ENCODE results near the gene GNG14.
"Not testable (repeated sequence)": the region's sequence is repeated elsewhere in the genome, so short reads cannot be mapped to it uniquely, and the experiment has no call there.

GNG14 gene

DNA sequence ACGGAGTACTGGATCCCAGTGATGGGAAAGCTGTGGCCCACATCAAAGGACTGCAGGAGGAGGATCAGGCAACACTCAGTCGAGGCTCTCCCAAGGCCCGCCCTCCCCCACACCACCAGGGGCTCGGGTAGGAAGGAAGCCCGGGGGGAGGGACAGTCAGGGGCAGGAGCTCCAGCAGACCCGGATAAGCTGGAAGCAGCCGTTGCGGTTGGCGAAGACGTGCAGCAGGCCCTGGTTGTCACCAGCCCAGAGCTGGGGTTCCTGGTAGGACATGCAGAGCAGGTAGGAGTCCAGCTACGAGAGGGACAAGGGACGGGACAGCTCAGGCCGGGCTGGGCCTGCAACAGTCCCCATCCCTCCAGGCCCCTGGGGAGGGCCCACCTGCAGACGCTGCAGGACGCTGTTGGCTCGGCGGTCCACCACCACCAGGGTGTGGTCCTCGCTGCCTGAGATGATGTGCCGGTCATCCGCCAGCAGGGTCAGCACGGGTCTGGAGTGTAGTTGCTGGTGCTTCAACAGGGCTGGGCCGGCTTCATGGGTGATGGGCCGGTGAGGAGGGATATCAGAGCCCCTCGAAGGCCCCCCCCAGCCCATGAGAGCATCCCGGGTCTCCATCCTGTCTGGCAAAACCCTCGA lies 1.9 kb downstream of the GNG14 start:
- DNase-seq (ENCODE audit: insufficient read length, low spot score): no peak
- no peak for TF ChIP-seq POLR2A (IDR thresholded peaks at IDR 0.05; ENCODE audit: low read depth, low read length)
- no peak for TF ChIP-seq POU2F2 (IDR thresholded peaks at IDR 0.05; ENCODE audit: low read depth, low read length)
- no peak for TF ChIP-seq SPI1 (IDR thresholded peaks at IDR 0.05; ENCODE audit: low read depth, low read length)
- no peak for TF ChIP-seq POLR2AphosphoS5 (IDR thresholded peaks at IDR 0.05; ENCODE audit: low read depth, low read length)
- TF ChIP-seq TAF1 (IDR thresholded peaks at IDR 0.05; ENCODE audit: low read depth, low read length): no peak
- TF ChIP-seq PAX5 (IDR thresholded peaks at IDR 0.05; ENCODE audit: insufficient read depth, low read length, severe bottlenecking): no peak
- FAIRE-seq: no peak

- DNase-seq (ENCODE audit: insufficient read length, low spot score) (no peak), FAIRE-seq (no peak)
- no peak for TF ChIP-seq PAX5 (IDR thresholded peaks at IDR 0.05; ENCODE audit: insufficient read depth, low read length, severe bottlenecking)
- TF ChIP-seq POU2F2 (IDR thresholded peaks at IDR 0.05; ENCODE audit: low read depth, low read length): no peak
- TF ChIP-seq POLR2A (IDR thresholded peaks at IDR 0.05; ENCODE audit: low read depth, low read length): no peak
These were observed 5.2 kb downstream of the GNG14 start for GRCh38 chr19:12692960-12693359.

DNA sequence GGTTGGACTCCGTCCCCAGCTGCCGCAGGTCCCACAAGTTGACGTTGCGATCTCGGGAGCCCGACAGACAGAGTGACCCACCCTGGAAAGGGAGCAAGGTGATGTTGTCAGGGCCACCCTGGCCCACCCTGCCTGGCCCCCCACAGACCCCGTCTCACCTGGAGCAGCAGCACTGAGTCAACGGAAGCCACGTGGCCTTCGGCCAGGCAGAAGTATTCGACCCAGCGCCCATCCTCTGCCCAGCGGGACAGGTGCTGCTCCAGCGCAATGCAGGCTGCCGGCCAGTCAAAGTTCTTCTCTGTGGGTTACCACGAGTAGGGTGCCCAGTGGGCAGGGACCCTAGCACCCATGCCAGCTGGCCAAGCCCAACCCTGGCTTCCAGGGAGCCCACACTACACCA lies 6.8 kb downstream of the GNG14 start:
- TF ChIP-seq TAF1 (IDR thresholded peaks at IDR 0.05; ENCODE audit: low read depth, low read length): no peak
- TF ChIP-seq POLR2A (IDR thresholded peaks at IDR 0.05; ENCODE audit: low read depth, low read length): no peak
- no peak for TF ChIP-seq POU2F2 (IDR thresholded peaks at IDR 0.05; ENCODE audit: low read depth, low read length)
- no peak for TF ChIP-seq SPI1 (IDR thresholded peaks at IDR 0.05; ENCODE audit: low read depth, low read length)
- TF ChIP-seq POLR2AphosphoS5 (IDR thresholded peaks at IDR 0.05; ENCODE audit: low read depth, low read length): no peak
- TF ChIP-seq PAX5 (IDR thresholded peaks at IDR 0.05; ENCODE audit: insufficient read depth, low read length, severe bottlenecking): no peak
- no peak for FAIRE-seq
- DNase-seq (ENCODE audit: insufficient read length, low spot score): no peak

DNA sequence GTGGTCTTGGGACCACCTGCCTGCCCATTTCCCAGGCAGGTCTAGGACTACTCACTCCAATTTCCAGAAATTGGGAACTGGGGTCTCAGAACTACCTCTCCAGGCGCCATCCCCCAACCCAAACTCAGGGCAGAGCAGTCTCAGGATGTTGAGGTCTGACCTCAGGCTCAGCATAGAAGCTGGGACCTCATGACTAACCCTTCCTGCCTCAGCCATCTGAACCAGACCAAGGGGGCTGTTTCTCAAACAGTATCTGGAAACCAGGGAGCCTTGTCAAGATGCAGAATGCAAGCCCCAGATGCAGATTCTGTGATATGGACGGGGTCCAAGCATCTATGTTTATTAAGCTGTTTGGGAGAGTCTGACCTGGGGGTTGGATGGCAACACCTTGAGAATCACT lies 7.3 kb downstream of the GNG14 start:
- no peak for DNase-seq (ENCODE audit: insufficient read length, low spot score)
- no peak for FAIRE-seq
- no peak for TF ChIP-seq PAX5 (IDR thresholded peaks at IDR 0.05; ENCODE audit: insufficient read depth, low read length, severe bottlenecking)
- no peak for TF ChIP-seq POU2F2 (IDR thresholded peaks at IDR 0.05; ENCODE audit: low read depth, low read length)
- TF ChIP-seq SPI1 (IDR thresholded peaks at IDR 0.05; ENCODE audit: low read depth, low read length): no peak
- no peak for TF ChIP-seq POLR2AphosphoS5 (IDR thresholded peaks at IDR 0.05; ENCODE audit: low read depth, low read length)
- no peak for TF ChIP-seq POLR2A (IDR thresholded peaks at IDR 0.05; ENCODE audit: low read depth, low read length)
- TF ChIP-seq TAF1 (IDR thresholded peaks at IDR 0.05; ENCODE audit: low read depth, low read length): no peak

GRCh38 chr19:12695514-12695913 lies 7.7 kb downstream of the GNG14 start:
- no peak for TF ChIP-seq SPI1 (IDR thresholded peaks at IDR 0.05; ENCODE audit: low read depth, low read length)
- no peak for TF ChIP-seq TAF1 (IDR thresholded peaks at IDR 0.05; ENCODE audit: low read depth, low read length)
- FAIRE-seq (no peak), DNase-seq (ENCODE audit: insufficient read length, low spot score) (no peak)

- FAIRE-seq (peak; percentile 64), DNase-seq (ENCODE audit: insufficient read length, low spot score) (no peak)
- TF ChIP-seq POLR2AphosphoS5 (IDR thresholded peaks at IDR 0.05; ENCODE audit: low read depth, low read length) (no peak), PAX5 (IDR thresholded peaks at IDR 0.05; ENCODE audit: insufficient read depth, low read length, severe bottlenecking) (no peak), TAF1 (IDR thresholded peaks at IDR 0.05; ENCODE audit: low read depth, low read length) (no peak), POLR2A (IDR thresholded peaks at IDR 0.05; ENCODE audit: low read depth, low read length) (no peak), SPI1 (IDR thresholded peaks at IDR 0.05; ENCODE audit: low read depth, low read length) (no peak), POU2F2 (IDR thresholded peaks at IDR 0.05; ENCODE audit: low read depth, low read length) (no peak)
These were observed 8.2 kb downstream of the GNG14 start for GRCh38 chr19:12695997-12696365.

DNA sequence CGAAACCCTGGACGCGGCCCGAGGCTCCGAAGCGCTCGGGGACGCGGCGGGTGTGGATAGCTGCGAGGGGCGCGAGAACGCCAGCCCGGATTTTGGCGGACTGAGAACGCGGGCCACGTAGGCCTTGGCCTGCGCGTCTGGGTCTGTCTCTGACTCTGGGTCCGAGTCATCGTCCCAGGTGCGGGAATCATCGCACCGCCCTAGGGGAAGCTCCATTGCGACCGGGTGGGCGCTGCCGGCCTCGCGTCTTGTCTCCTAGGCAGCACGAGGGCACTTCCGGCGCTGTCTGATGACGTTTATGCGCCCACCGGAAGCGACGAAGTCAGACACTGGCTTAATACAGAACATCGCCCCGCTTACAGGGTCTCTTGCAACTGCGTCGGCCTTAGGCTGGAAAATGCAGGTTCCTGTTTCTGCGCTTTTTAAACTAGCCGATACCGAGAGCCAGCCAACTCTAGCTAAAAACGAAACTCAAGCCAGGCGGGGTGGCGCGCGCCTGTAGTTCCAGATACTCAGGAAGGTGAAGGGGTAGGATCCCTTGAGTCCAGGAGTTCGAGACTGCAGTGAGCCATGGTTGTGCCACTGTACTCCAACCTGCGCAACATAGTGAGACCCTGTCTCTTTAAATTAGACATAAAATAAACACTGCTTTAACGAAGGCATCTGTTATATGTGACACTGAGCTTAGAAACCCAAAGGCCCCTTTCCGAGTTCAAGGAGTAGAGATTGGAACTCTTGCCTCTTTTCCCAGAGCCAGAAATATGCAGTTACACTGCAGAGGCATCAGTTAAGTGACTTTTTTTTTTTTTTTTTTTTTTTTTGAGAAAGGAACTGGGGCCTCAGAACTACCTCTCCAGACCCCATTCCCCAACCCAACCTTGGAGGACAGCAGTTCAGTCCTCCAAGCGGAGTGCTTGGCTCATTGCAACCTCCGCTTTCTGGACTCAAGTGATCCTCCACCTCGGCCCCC lies 8.9 kb downstream of the GNG14 start, which contains the start of gene FBXW9:
TSS of gene FBXW9 (minus strand) at position 266 of the 970 bp plus-strand sequence. CDS start at position 216, 50 bp downstream.
- TF ChIP-seq POLR2A (IDR thresholded peaks at IDR 0.05; ENCODE audit: low read depth, low read length): peak; percentile 91
- TF ChIP-seq SPI1 (IDR thresholded peaks at IDR 0.05; ENCODE audit: low read depth, low read length): peak; percentile 36; the same call in 1 of the 2 replicates
- TF ChIP-seq POU2F2 (IDR thresholded peaks at IDR 0.05; ENCODE audit: low read depth, low read length): peak; percentile 58; the same call in 1 of the 2 replicates
- peak; percentile 47; the same call in 1 of the 2 replicates for TF ChIP-seq TAF1 (IDR thresholded peaks at IDR 0.05; ENCODE audit: low read depth, low read length)
- peak; percentile 96 for TF ChIP-seq POLR2AphosphoS5 (IDR thresholded peaks at IDR 0.05; ENCODE audit: low read depth, low read length)
- TF ChIP-seq PAX5 (IDR thresholded peaks at IDR 0.05; ENCODE audit: insufficient read depth, low read length, severe bottlenecking): no peak
- DNase-seq (ENCODE audit: insufficient read length, low spot score) (peak; percentile 99), FAIRE-seq (peak; percentile 95)

GRCh38 chr19:12697425-12697824 lies 9.6 kb downstream of the GNG14 start:
- not testable (repeated sequence) for DNase-seq (ENCODE audit: insufficient read length, low spot score)
- peak; percentile 20 for FAIRE-seq

- TF ChIP-seq POLR2AphosphoS5 (IDR thresholded peaks at IDR 0.05; ENCODE audit: low read depth, low read length): no peak
- TF ChIP-seq POLR2A (IDR thresholded peaks at IDR 0.05; ENCODE audit: low read depth, low read length): no peak
- TF ChIP-seq SPI1 (IDR thresholded peaks at IDR 0.05; ENCODE audit: low read depth, low read length): no peak
- TF ChIP-seq POU2F2 (IDR thresholded peaks at IDR 0.05; ENCODE audit: low read depth, low read length): no peak
- TF ChIP-seq PAX5 (IDR thresholded peaks at IDR 0.05; ENCODE audit: insufficient read depth, low read length, severe bottlenecking): no peak
- no peak for TF ChIP-seq TAF1 (IDR thresholded peaks at IDR 0.05; ENCODE audit: low read depth, low read length)
- DNase-seq (ENCODE audit: insufficient read length, low spot score) (no peak), FAIRE-seq (no peak)
These were observed 10.3 kb downstream of the GNG14 start for GRCh38 chr19:12698138-12698537.
